ENCODE results near the gene HDHD5.

The HDHD5 gene

GRCh38 chr22:17119481-17120202 lies 39.4 kb downstream of the HDHD5 start:
- no peak for DNase-seq (ENCODE audit: low spot score)

DNA sequence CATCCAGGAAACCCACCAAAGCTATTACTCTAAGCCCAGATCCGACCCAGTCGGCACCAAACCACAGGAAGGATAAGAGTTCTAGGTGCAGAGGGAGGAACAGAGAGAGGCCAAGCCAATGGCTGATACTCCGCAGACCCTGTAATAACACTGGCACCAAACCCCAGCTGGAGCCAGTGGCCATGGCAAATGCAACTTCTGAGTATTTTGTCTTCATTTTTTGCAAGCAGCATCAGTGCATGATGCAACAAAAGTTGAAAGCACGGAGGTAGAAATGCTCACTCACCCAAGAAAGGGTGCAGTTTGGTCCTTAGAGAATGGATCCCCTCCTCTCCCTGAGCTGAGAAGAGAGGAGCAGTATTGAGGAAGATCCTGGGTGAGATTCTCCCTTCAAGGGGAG lies 40.7 kb downstream of the HDHD5 start:
- no peak for DNase-seq (ENCODE audit: low spot score)

DNA sequence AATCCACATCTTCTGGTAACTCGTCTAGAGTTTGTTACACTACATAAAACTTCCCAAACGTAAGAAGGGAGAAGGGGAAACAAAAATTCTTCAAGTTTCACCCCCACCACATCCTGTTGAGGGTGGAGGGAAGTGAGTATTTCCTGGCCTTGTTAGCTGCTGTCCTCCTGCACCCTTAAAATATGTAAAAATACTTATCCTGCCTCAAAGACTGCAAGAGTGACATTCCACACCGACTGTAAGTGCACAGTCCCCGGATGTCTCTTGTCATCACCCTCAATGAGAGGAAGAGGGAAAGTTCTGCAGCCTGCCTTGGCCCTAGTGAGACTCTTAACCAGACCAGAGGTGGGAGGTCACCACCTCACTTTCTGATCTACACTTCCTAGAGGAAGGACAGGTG lies 41.2 kb downstream of the HDHD5 start:
- DNase-seq (ENCODE audit: low spot score): peak; percentile 27

GRCh38 chr22:17117400-17117799 lies 41.7 kb downstream of the HDHD5 start:
- no peak for DNase-seq (ENCODE audit: low spot score)

DNA sequence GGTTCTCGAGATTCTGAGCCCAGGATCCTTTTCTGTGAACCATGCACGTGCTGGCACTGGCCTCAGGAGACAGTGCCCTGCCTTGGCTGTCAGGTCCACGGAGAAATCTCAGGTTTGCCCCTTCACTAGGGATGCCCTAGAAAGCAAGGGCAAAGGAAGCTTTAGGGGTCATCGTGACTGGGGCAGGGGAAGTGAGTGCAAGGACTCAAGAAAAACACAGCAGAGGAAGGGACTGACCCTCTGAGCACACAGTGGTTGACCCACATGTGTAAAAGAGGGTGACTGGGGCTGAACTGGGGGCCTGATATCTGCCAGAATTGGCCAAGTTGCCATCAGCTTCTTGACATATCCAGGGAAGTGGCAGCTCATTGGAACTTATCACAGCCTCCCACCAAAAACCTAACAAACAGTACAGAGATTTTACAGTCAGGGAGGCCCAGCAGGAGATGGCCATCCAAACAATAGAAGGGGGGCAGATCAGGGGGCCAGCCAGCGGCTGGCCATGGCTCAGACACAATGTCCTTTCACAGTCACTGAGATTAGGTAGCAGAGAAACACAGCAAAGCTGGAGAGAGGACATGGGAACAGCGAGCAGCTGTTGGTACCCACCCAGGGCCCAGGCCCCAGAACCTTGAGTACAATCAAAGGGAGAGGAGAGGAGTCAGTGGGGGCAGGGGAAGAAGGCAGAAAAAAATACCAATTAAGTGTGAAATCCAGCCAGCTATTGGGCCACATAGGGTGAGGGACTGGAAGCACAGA lies 42.3 kb downstream of the HDHD5 start:
- DNase-seq (ENCODE audit: low spot score): no peak

DNA sequence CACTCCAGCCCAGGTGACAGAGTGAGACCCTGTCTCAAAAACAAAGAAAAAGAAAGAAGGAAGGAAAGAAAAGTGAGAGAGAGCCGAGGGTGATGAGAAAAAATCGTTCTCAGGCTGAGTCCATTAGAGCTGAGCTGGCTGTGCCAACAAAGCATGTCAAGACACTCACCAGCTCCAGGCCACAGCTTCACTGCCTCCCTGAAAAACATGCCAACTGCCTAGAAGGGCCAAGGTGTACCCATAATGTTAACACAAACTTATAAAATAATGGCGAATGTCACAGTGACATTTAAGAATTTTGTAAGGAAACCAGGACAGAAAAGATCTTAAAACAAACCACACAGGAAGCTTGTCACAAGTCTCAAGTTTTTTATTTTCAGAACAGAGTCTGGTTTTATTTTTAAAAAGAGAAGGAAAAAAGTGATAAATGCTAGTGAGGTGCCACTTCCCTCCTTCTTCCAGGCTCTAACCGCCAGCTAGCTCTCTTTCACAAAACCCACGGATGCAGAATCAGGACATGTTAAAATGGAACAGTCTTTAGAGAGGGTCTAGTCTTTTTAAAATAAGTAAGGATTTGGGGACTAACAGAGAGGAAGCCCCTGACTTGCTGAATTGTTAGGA lies 43.0 kb downstream of the HDHD5 start:
- DNase-seq (ENCODE audit: low spot score): no peak

GRCh38 chr22:17115236-17115635 lies 43.8 kb downstream of the HDHD5 start:
- DNase-seq (ENCODE audit: low spot score): no peak

DNA sequence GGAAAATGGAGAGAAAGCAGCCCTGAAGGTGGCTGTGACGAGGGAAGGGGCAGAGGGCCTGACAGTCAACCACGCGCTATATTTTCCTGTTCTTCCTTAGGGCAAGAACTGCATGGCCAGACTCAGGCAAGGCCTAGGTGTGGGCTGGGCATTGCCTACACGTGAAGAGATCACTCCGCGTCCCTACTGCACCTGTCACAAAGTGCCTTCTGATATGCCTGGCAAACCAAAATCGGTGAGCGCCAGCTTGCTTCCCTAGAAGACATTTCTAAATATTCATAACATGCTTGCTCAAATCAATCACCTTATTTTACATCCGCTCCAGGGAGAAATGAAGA lies 44.2 kb downstream of the HDHD5 start:
- DNase-seq (ENCODE audit: low spot score): no peak

DNA sequence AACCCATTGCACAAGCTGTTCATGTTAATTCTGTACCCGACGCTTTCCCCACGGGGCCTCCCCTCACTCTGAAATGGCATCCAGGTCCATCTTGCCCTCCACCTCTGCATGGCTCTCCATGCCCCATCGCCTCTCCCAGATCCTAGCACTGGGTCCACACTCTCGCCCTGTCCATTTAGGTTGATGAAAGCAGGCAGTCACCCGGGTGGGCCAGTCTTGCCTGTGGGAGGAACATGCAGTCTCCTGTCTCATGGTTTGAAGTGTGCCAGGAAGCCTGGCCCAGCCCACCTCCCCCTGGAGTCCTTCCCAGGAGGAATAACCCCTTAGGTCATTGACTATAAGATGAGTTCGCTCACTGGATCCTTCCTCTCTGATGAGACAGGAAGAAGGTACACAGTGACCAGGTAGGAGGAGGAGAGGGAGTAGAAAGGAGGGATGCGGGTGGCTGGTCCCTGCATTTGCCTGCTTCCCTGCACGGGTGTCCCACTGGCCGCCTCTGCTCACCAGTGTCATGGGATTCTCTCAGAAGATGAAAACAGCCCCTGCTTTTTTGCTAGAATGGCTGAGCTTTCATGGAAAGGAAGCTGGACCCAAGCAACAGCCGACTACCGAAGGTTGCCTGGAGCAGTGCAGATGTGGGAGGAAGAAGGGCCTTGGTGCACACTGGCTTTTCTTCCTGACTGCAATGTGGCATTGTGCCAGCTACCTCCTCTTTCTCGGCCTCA lies 44.7 kb downstream of the HDHD5 start:
- DNase-seq (ENCODE audit: low spot score): no peak

- DNase-seq (ENCODE audit: low spot score): no peak
Observed at GRCh38 chr22:17113600-17113999, 45.5 kb downstream of the HDHD5 start.

GRCh38 chr22:17112491-17113042 lies 46.5 kb downstream of the HDHD5 start:
- no peak for DNase-seq (ENCODE audit: low spot score)

- no peak for DNase-seq (ENCODE audit: low spot score)
Observed at GRCh38 chr22:17110791-17111550, 48.1 kb downstream of the HDHD5 start.

DNA sequence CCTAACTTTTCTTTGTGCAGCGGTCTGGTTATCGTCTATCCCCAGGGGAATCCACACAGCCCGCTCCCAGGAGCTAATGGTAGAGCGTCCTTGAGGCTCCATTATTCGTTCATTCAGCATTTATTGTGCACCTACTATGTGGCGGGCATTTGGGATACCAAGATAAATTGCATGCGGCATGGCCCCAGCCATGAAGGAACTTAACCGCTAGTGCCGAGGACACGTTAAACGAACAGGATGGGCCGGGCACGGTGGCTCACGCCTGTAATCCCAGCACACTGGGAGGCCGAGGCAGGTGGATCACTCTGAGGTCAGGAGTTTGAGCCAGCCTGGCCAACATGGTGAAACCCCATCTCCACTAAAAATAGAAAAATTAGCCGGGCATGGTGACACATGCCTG lies 49.1 kb downstream of the HDHD5 start:
- no peak for DNase-seq (ENCODE audit: low spot score)

- no peak for DNase-seq (ENCODE audit: low spot score)
Observed at GRCh38 chr22:17109113-17109865, 49.8 kb downstream of the HDHD5 start.

- DNase-seq (ENCODE audit: low spot score): no peak
Observed at GRCh38 chr22:17108256-17109112, 50.6 kb downstream of the HDHD5 start.

GRCh38 chr22:17107547-17107810 lies 51.6 kb downstream of the HDHD5 start:
- no peak for DNase-seq (ENCODE audit: low spot score)

DNA sequence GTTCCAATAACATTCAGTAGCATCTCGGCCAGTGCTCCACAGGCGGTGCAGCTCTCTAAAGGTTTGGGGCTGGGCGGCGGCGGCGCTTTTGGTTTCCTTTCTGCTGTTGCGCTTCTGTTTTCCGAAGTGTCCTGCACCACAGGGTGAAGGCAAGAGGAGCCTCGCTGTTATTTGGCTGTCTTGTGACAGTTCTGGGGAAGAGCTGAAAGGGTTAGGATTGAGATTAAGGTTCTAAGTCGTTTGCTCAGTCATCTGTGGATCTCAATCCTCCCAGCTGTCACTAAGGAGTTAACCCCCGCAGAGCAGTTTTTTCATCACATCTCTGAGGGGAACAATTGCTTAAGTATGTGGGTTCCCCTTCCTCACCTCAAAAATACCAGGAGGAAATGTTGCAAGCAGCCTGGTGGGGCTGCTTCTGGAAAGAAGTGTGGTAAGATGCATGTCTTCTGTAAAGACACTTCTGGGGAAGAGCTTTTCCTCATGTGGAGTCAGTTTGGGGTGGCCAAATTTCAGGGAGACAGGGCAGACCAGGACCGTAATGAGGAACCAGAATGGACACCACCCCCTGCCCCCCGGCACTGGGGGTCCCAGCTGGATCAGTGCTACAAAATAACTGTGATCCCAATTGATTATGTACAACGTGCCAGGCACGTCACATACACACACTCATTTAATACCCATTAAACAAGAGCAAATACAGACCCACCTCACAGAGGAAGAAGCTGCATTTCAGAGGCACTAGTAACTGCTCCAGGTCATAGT lies 52.1 kb downstream of the HDHD5 start:
- DNase-seq (ENCODE audit: low spot score): no peak

GRCh38 chr22:17106161-17106784 lies 52.8 kb downstream of the HDHD5 start:
- DNase-seq (ENCODE audit: low spot score): no peak

Data from CD4-positive, alpha-beta T cell treated with Interleukin-6 at 100 ng/mL for 8 hours (primary cell).